Measurements from ENCODE around the gene BOK. TPM values are rescaled to one million over a fixed set of nuclear protein-coding genes. Genes with fewer than 3 reads are reported as not detected.

BOK gene
- total and polyA plus RNA-seq, 2 of the 13 experiments (the other 11 are each of a cell fraction or from before 2014, with no cell fraction given): 35.5 to 39.2 TPM

GRCh38 chr2:241584436-241584835 is 25.9 kb downstream of the BOK start:
- 99% methylated on average over 11 of the region's 12 CpGs for WGBS (ENCODE audit: low lambda C conversion rate)
- TF ChIP-seq NFE2 (CRISPR knock-in tag; IDR thresholded peaks at IDR 0.05) (peak; percentile 16; the same call in 1 of the 2 replicates), PAXIP1 (CRISPR knock-in tag; conservative IDR thresholded peaks at IDR 0.05) (no peak), FOXJ3 (CRISPR knock-in tag; IDR thresholded peaks at IDR 0.05; ENCODE audit: borderline replicate concordance) (no peak), MAFK (conservative IDR thresholded peaks at IDR 0.05 in 1 of 2, IDR thresholded peaks at IDR 0.05 in 1 of 2; ENCODE audit: low read length in 2 of 2) (peak; percentile 3 to 10; a peak in 1 of 4 replicates), RBFOX2 (IDR thresholded peaks at IDR 0.05; ENCODE audit: low read depth, low read length) (no peak), ZNF44 (CRISPR knock-in tag; IDR thresholded peaks at IDR 0.05) (no peak), HMGA1 (CRISPR knock-in tag; conservative IDR thresholded peaks at IDR 0.05) (no peak), KAT7 (CRISPR knock-in tag; IDR thresholded peaks at IDR 0.05; ENCODE audit: borderline replicate concordance) (no peak), ZNF326 (CRISPR knock-in tag; IDR thresholded peaks at IDR 0.05; ENCODE audit: borderline replicate concordance) (no peak), REST (IDR thresholded peaks at IDR 0.05; ENCODE audit: borderline replicate concordance in 1 of 2, low read depth in 1 of 2, low read length in 2 of 2) (no peak), TOE1 (CRISPR knock-in tag; IDR thresholded peaks at IDR 0.05) (no peak), GTF2F1 (IDR thresholded peaks at IDR 0.05; ENCODE audit: low read length) (no peak), ZNF101 (CRISPR knock-in tag; IDR thresholded peaks at IDR 0.05; ENCODE audit: borderline replicate concordance, low read depth) (no peak), HMGXB4 (CRISPR knock-in tag; IDR thresholded peaks at IDR 0.05; ENCODE audit: borderline replicate concordance in 1 of 2, low read depth in 1 of 2) (no peak)
- TF ChIP-seq, protein P1, sequence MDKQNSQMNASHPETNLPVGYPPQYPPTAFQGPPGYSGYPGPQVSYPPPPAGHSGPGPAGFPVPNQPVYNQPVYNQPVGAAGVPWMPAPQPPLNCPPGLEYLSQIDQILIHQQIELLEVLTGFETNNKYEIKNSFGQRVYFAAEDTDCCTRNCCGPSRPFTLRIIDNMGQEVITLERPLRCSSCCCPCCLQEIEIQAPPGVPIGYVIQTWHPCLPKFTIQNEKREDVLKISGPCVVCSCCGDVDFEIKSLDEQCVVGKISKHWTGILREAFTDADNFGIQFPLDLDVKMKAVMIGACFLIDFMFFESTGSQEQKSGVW (CRISPR knock-in tag; IDR thresholded peaks at IDR 0.05; ENCODE audit: borderline replicate concordance): no peak

More at GRCh38 chr2:241584436-241584835, 25.9 kb downstream of the BOK start:
- peaks cover 22% of the 10 kb centered on the region for H3K9me3 ChIP-seq (ENCODE audit: low read length)
- no peak overlapping the region for H3K4me2 ChIP-seq (ENCODE audit: low read depth, low read length)
- no peak overlapping the region for H3K4me3 ChIP-seq (replicated peaks in 1 of 3; ENCODE audit: insufficient read depth in 1 of 3, low read depth in 2 of 3, low read length in 3 of 3)
- ATAC-seq (no peak), FAIRE-seq (no peak), DNase-seq (ENCODE audit: low spot score) (no peak)
- intact Hi-C loops (cut with micrococcal nuclease; ENCODE audit: unreplicated experiment) (loop anchor here (1.0 kb wide), 1 partner anchor 26 kb away; no protein-coding TSS in a partner anchor), in situ Hi-C loops (cut with HindIII; ENCODE audit: extremely low pct_ligation_motif_present, low pct_unique_long_range_greater_than_20kb) (no loop called here)
- no peak overlapping the region for H3K9ac ChIP-seq (ENCODE audit: insufficient read depth, low read depth, low read length)
- no peak overlapping the region for H2AFZ ChIP-seq (ENCODE audit: low read length)
- H3K36me3 ChIP-seq (replicated peaks in 1 of 2; ENCODE audit: control insufficient read depth in 1 of 2, insufficient read depth in 2 of 2, low read length in 2 of 2): peaks cover 27 to 57% of the 10 kb centered on the region in 2 experiments
- no peaks in the 10 kb centered on the region for H4K20me1 ChIP-seq (ENCODE audit: insufficient read depth, low read length)
- BruUV-seq (replicated peaks): no TSS peak
- no peaks in the 10 kb centered on the region for H3K79me2 ChIP-seq (ENCODE audit: insufficient read depth, low read length)
- ChIA-PET CTCF (ENCODE audit: low intra/inter-chr PET ratio, low total read pairs) (no interaction called here), POLR2A (no interaction called here)
- H3K27ac ChIP-seq (ENCODE audit: extremely low read length, insufficient read depth, low read length): no peak overlapping the region
- H3K27me3 ChIP-seq (ENCODE audit: control insufficient read depth in 1 of 2, insufficient read depth in 2 of 2, low read length in 2 of 2): no peaks in the 10 kb centered on the region
- H3K4me1 ChIP-seq (ENCODE audit: insufficient read depth, low read length): no peaks in the 10 kb centered on the region
